Activated T-helper 2 cell treated with anti-CD3 and anti-CD28 coated beads, Interferon-gamma antibody, Interleukin-2, Interleukin-4, amounts not matched to agents 10 μg/mL and 5 μg/mL and 100 μg/mL, durations not matched to agents 14 hours and 24 hours and 36 hours (primary cell): ENCODE results near the gene USP17L30. TPM values are rescaled to one million over a fixed set of nuclear protein-coding genes. Genes with fewer than 3 reads are reported as not detected.
A peak's percentile ranks its signal among the peaks of the same experiment; 100 is the strongest.
"Not testable (repeated sequence)": the region's sequence is repeated elsewhere in the genome, so short reads cannot be mapped to it uniquely, and the experiment has no call there.

Source experiments
- DNase-seq: peaks from one replicate; pipeline ENCODE4 v3.0.0; 2021; ENCODE audit warnings: low spot score
- H3K27ac Mint-ChIP-seq: one replicate; pipeline ENCODE4 v1.8.0; 2021; ENCODE audit warnings: mixed read lengths
- H3K27me3 Mint-ChIP-seq: one replicate; pipeline ENCODE4 v1.8.0; 2021; ENCODE audit warnings: low read depth, mixed read lengths
- H3K36me3 Mint-ChIP-seq: one replicate; pipeline ENCODE4 v1.8.0; 2021; ENCODE audit warnings: low read depth, mixed read lengths
- H3K4me1 Mint-ChIP-seq: one replicate; pipeline ENCODE4 v1.8.0; 2021; ENCODE audit warnings: low read depth, mixed read lengths
- H3K4me3 Mint-ChIP-seq: one replicate; pipeline ENCODE4 v1.8.0; 2021; ENCODE audit warnings: low read depth, mild to moderate bottlenecking, moderate library complexity, mixed read lengths
- H3K9me3 Mint-ChIP-seq: one replicate; pipeline ENCODE4 v1.8.0; 2021; ENCODE audit warnings: mixed read lengths
- intact Hi-C: fragments of 100-400 bp; cut with micrococcal nuclease; formaldehyde crosslinking; loops from one replicate; pipeline ENCODE4 v1.15.1; 2023
- total RNA-seq: library from RNA; stranded (reverse); gene quantifications from 2 replicates; pipeline ENCODE4 v1.2.3, GENCODE V29; 2022

Gene USP17L30, protein sequence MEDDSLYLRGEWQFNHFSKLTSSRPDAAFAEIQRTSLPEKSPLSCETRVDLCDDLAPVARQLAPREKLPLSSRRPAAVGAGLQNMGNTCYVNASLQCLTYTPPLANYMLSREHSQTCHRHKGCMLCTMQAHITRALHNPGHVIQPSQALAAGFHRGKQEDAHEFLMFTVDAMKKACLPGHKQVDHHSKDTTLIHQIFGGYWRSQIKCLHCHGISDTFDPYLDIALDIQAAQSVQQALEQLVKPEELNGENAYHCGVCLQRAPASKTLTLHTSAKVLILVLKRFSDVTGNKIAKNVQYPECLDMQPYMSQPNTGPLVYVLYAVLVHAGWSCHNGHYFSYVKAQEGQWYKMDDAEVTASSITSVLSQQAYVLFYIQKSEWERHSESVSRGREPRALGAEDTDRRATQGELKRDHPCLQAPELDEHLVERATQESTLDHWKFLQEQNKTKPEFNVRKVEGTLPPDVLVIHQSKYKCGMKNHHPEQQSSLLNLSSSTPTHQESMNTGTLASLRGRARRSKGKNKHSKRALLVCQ
- not detected in 2 replicates for total RNA-seq

- DNase-seq, H3K27ac Mint-ChIP-seq, H3K36me3 Mint-ChIP-seq, H3K4me3 Mint-ChIP-seq, H3K9me3 Mint-ChIP-seq, H3K27me3 Mint-ChIP-seq, H3K4me1 Mint-ChIP-seq, intact Hi-C loops: not testable (repeated sequence)
Observed at GRCh38 chr4:9362829-9363228, at the start of gene USP17L30. Gene USP17L30, plus strand, starts transcription at chr4:9363129. Its CDS starts 0 bp downstream, at chr4:9363129.

DNA sequence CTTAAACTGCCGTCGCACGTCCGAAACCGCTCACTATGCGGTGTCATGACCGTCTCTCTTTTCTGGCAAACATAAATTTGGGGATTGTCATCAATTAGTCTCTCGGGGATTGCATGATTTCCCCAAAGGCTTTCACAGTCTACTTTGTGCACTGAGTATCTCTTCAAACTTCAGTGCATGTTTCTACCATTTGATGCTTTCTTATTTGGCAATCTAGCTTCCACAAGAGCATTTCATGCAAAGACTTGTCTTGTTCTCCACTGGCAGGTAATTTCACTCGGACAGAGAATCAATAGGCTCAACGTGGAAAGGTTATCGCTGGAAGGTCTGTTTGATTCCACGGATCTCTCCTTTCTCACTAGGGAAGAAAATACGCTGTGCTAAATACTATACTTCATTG, 38.7 kb upstream of the USP17L30 start:
- intact Hi-C loops, H3K27ac Mint-ChIP-seq, H3K27me3 Mint-ChIP-seq, H3K4me3 Mint-ChIP-seq, DNase-seq, H3K9me3 Mint-ChIP-seq, H3K36me3 Mint-ChIP-seq, H3K4me1 Mint-ChIP-seq: not testable (repeated sequence)

DNA sequence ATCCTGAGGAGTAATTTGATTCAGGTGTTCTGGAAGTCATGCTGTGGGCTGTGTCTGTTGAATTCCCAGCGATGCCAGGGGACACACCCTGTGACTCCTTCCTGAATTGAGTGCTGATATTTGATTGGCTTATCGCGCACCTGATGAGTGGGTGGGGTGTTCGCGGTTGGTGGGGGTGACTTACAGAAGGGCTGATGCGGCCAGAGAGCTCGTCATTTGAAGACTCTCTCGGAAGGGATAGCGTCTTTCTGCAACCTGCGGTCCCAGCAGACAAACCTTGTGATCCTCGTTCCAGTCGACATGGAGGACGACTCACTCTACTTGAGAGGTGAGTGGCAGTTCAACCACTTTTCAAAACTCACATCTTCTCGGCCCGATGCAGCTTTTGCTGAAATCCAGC, 38.1 kb upstream of the USP17L30 start, which contains the start of gene USP17L24:
TSS of gene USP17L24 (plus strand) at position 301 of the 400 bp plus-strand sequence. CDS start at position 301, 0 bp downstream.
- H3K27ac Mint-ChIP-seq, H3K4me3 Mint-ChIP-seq, H3K9me3 Mint-ChIP-seq, H3K27me3 Mint-ChIP-seq, H3K4me1 Mint-ChIP-seq, DNase-seq, intact Hi-C loops, H3K36me3 Mint-ChIP-seq: not testable (repeated sequence)

- H3K4me1 Mint-ChIP-seq, H3K27me3 Mint-ChIP-seq, H3K27ac Mint-ChIP-seq, DNase-seq, H3K36me3 Mint-ChIP-seq, H3K9me3 Mint-ChIP-seq, H3K4me3 Mint-ChIP-seq, intact Hi-C loops: not testable (repeated sequence)
Observed at GRCh38 chr4:9329611-9330010, 33.3 kb upstream of the USP17L30 start, which contains the start of gene USP17L25. Gene USP17L25, plus strand, starts transcription at chr4:9329911. Its CDS starts 0 bp downstream, at chr4:9329911.

GRCh38 chr4:9334358-9334757, 28.6 kb upstream of the USP17L30 start, which contains the start of gene USP17L26:
Gene USP17L26, plus strand, starts transcription at chr4:9334658. Its CDS starts 0 bp downstream, at chr4:9334658.
- DNase-seq, H3K27ac Mint-ChIP-seq, H3K4me1 Mint-ChIP-seq, H3K36me3 Mint-ChIP-seq, H3K27me3 Mint-ChIP-seq, H3K9me3 Mint-ChIP-seq, H3K4me3 Mint-ChIP-seq, intact Hi-C loops: not testable (repeated sequence)

- intact Hi-C loops, H3K9me3 Mint-ChIP-seq, H3K4me1 Mint-ChIP-seq, DNase-seq, H3K36me3 Mint-ChIP-seq, H3K27ac Mint-ChIP-seq, H3K4me3 Mint-ChIP-seq, H3K27me3 Mint-ChIP-seq: not testable (repeated sequence)
Observed at GRCh38 chr4:9339103-9339502, 23.8 kb upstream of the USP17L30 start, which contains the start of gene USP17L5. Gene USP17L5, plus strand, starts transcription at chr4:9339403. Its CDS starts 0 bp downstream, at chr4:9339403.

DNA sequence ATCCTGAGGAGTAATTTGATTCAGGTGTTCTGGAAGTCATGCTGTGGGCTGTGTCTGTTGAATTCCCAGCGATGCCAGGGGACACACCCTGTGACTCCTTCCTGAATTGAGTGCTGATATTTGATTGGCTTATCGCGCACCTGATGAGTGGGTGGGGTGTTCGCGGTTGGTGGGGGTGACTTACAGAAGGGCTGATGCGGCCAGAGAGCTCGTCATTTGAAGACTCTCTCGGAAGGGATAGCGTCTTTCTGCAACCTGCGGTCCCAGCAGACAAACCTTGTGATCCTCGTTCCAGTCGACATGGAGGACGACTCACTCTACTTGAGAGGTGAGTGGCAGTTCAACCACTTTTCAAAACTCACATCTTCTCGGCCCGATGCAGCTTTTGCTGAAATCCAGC, 19.1 kb upstream of the USP17L30 start, which contains the start of gene USP17L27:
TSS of gene USP17L27 (plus strand) at position 301 of the 400 bp plus-strand sequence. CDS start at position 301, 0 bp downstream.
- H3K9me3 Mint-ChIP-seq, H3K4me3 Mint-ChIP-seq, intact Hi-C loops, DNase-seq, H3K27ac Mint-ChIP-seq, H3K36me3 Mint-ChIP-seq, H3K4me1 Mint-ChIP-seq, H3K27me3 Mint-ChIP-seq: not testable (repeated sequence)

DNA sequence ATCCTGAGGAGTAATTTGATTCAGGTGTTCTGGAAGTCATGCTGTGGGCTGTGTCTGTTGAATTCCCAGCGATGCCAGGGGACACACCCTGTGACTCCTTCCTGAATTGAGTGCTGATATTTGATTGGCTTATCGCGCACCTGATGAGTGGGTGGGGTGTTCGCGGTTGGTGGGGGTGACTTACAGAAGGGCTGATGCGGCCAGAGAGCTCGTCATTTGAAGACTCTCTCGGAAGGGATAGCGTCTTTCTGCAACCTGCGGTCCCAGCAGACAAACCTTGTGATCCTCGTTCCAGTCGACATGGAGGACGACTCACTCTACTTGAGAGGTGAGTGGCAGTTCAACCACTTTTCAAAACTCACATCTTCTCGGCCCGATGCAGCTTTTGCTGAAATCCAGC, 14.3 kb upstream of the USP17L30 start, which contains the start of gene USP17L28:
TSS of gene USP17L28 (plus strand) at position 301 of the 400 bp plus-strand sequence. CDS start at position 301, 0 bp downstream.
- H3K27me3 Mint-ChIP-seq, H3K27ac Mint-ChIP-seq, H3K36me3 Mint-ChIP-seq, intact Hi-C loops, H3K4me1 Mint-ChIP-seq, H3K9me3 Mint-ChIP-seq, H3K4me3 Mint-ChIP-seq, DNase-seq: not testable (repeated sequence)

- H3K4me1 Mint-ChIP-seq, intact Hi-C loops, H3K27me3 Mint-ChIP-seq, H3K4me3 Mint-ChIP-seq, DNase-seq, H3K9me3 Mint-ChIP-seq, H3K27ac Mint-ChIP-seq, H3K36me3 Mint-ChIP-seq: not testable (repeated sequence)
Observed at GRCh38 chr4:9350866-9351265, 12.1 kb upstream of the USP17L30 start.

DNA sequence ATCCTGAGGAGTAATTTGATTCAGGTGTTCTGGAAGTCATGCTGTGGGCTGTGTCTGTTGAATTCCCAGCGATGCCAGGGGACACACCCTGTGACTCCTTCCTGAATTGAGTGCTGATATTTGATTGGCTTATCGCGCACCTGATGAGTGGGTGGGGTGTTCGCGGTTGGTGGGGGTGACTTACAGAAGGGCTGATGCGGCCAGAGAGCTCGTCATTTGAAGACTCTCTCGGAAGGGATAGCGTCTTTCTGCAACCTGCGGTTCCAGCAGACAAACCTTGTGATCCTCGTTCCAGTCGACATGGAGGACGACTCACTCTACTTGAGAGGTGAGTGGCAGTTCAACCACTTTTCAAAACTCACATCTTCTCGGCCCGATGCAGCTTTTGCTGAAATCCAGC, 9.6 kb upstream of the USP17L30 start, which contains the start of gene USP17L29:
TSS of gene USP17L29 (plus strand) at position 301 of the 400 bp plus-strand sequence. CDS start at position 301, 0 bp downstream.
- DNase-seq, H3K27ac Mint-ChIP-seq, H3K27me3 Mint-ChIP-seq, H3K9me3 Mint-ChIP-seq, H3K4me1 Mint-ChIP-seq, H3K36me3 Mint-ChIP-seq, intact Hi-C loops, H3K4me3 Mint-ChIP-seq: not testable (repeated sequence)

- H3K36me3 Mint-ChIP-seq, H3K4me1 Mint-ChIP-seq, H3K9me3 Mint-ChIP-seq, intact Hi-C loops, H3K4me3 Mint-ChIP-seq, DNase-seq, H3K27ac Mint-ChIP-seq, H3K27me3 Mint-ChIP-seq: not testable (repeated sequence)
Observed at GRCh38 chr4:9379881-9380280, 17.0 kb downstream of the USP17L30 start.

- peak; percentile 57 for DNase-seq
- peak overlapping the region; percentile 33 for H3K4me3 Mint-ChIP-seq
- intact Hi-C loops, H3K36me3 Mint-ChIP-seq, H3K4me1 Mint-ChIP-seq, H3K27me3 Mint-ChIP-seq, H3K27ac Mint-ChIP-seq, H3K9me3 Mint-ChIP-seq: not testable (repeated sequence)
Observed at GRCh38 chr4:9381012-9381534, 18.1 kb downstream of the USP17L30 start.

DNA sequence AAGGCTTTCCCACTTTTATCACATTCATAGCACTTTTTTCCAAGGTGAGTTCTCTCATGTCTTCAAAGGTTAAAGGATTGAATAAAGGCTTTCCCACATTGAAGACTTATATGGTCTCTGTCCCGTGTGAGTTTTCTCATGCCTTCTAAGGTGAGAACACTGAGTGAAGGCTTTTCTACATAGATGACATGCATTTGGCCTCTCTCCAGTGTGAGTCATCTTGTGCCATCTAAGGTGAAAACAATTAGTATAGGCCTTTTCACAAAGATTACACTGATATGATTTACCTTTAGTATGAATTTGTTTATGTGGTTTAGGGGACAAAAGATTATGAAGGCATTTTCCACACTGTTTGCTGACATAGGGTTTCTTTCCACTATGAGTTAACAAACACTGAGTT, 21.2 kb downstream of the USP17L30 start:
- Mint-ChIP-seq H3K4me3 (no peak overlapping the region), H3K27ac (no peak overlapping the region)
- intact Hi-C loops = no loop called here

More for the DNA sequence above, 21.2 kb downstream of the USP17L30 start:
- no peak for DNase-seq
- H3K36me3 Mint-ChIP-seq = no peaks in the 10 kb centered on the region
- H3K9me3 Mint-ChIP-seq = no peaks in the 10 kb centered on the region
- H3K27me3 Mint-ChIP-seq = peaks cover 7% of the 10 kb centered on the region
- no peaks in the 10 kb centered on the region for H3K4me1 Mint-ChIP-seq
